Skeletal muscle satellite cell (primary cell): Measurements from ENCODE around the gene MYH15.

ENCODE experiments used
- H3K27me3 ChIP-seq: 2 replicates; pipeline ENCODE4 v1.7.0; 2013; ENCODE audit warnings: low read length; ENCODE audit not compliant: control insufficient read depth, insufficient read depth
- H3K36me3 ChIP-seq: 2 replicates; pipeline ENCODE4 v1.7.0; 2013; ENCODE audit warnings: mild to moderate bottlenecking, control low read depth, low read length; ENCODE audit not compliant: insufficient read depth
- H3K4me1 ChIP-seq: 2 replicates; pipeline ENCODE4 v1.7.0; 2013; ENCODE audit warnings: low read length; ENCODE audit not compliant: control insufficient read depth, insufficient read depth
- H3K4me2 ChIP-seq: 2 replicates; pipeline ENCODE4 v1.7.0; 2013; ENCODE audit warnings: mild to moderate bottlenecking, low read length
- H3K4me3 ChIP-seq: 2 replicates; pipeline ENCODE4 v1.7.0; 2013; ENCODE audit warnings: low read length
- H3K9ac ChIP-seq: 2 replicates; pipeline ENCODE4 v1.7.0; 2013; ENCODE audit warnings: mild to moderate bottlenecking, low read depth, low read length, moderate library complexity
- H3K9me3 ChIP-seq: replicated peaks from 2 replicates; pipeline ENCODE4 v1.7.0; 2013; ENCODE audit warnings: mild to moderate bottlenecking, control low read depth, low read length

Gene MYH15

GRCh38 chr3:108469126-108469525 is 41.3 kb downstream of the MYH15 start:
- H3K27me3 ChIP-seq: no peaks in the 10 kb centered on the region
- H3K4me3 ChIP-seq: no peak overlapping the region
- peaks cover 27% of the 10 kb centered on the region for H3K4me1 ChIP-seq
- no peak overlapping the region for H3K9ac ChIP-seq
- H3K9me3 ChIP-seq: no peaks in the 10 kb centered on the region
- no peak overlapping the region for H3K4me2 ChIP-seq
- no peaks in the 10 kb centered on the region for H3K36me3 ChIP-seq

GRCh38 chr3:108468577-108468976 is 41.8 kb downstream of the MYH15 start:
- no peak overlapping the region for H3K4me3 ChIP-seq
- no peak overlapping the region for H3K4me2 ChIP-seq
- H3K36me3 ChIP-seq: no peaks in the 10 kb centered on the region
- H3K4me1 ChIP-seq: peaks cover 23% of the 10 kb centered on the region
- no peaks in the 10 kb centered on the region for H3K9me3 ChIP-seq
- H3K9ac ChIP-seq: no peak overlapping the region
- H3K27me3 ChIP-seq: no peaks in the 10 kb centered on the region

DNA sequence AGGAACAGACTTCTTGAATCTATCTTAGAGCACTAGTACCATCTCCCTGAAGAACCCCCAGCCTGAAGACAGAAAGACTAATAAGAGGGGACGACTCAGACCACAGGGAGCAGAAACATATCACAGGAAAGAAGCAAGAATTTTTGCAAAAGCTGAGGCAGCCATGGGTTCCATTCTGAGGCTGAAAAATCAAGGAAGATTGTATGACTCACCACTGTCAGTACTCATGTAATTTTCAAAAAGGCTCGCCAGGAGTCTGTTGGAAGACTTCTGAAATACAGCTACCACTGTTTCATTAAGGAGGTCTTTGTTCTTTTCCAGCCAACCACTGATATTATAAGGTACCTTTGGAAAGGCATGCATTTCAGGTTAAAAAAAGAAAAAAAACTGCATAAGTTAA is 47.5 kb downstream of the MYH15 start:
- no peak overlapping the region for H3K4me2 ChIP-seq
- H3K27me3 ChIP-seq: no peaks in the 10 kb centered on the region
- no peaks in the 10 kb centered on the region for H3K36me3 ChIP-seq
- no peak overlapping the region for H3K9ac ChIP-seq
- no peak overlapping the region for H3K4me3 ChIP-seq
- peaks cover 13% of the 10 kb centered on the region for H3K4me1 ChIP-seq
- no peaks in the 10 kb centered on the region for H3K9me3 ChIP-seq

GRCh38 chr3:108461661-108462111 is 48.7 kb downstream of the MYH15 start:
- H3K4me2 ChIP-seq: no peak overlapping the region
- H3K27me3 ChIP-seq: no peaks in the 10 kb centered on the region
- no peak overlapping the region for H3K4me3 ChIP-seq
- no peak overlapping the region for H3K9ac ChIP-seq
- H3K9me3 ChIP-seq: no peaks in the 10 kb centered on the region
- H3K36me3 ChIP-seq: no peaks in the 10 kb centered on the region
- H3K4me1 ChIP-seq: peaks cover 13% of the 10 kb centered on the region

DNA sequence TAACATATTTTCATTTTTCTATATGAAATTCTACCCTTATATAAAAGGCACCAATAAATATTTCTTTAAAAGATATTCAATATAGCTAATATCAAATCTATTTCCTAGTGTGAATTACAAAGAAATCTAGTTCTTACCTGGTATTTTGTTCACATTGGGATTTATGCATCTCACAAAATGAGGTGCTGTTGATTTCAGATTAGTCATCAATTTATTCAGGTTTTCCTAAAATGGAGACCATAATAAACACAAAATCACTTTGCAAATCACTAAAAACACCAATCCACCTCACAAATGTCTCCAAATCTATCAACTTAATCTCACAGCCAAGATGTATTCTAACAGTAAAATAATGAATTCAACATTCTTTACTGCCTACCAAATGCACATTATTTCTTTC is 51.2 kb downstream of the MYH15 start:
- H3K4me3 ChIP-seq: no peak overlapping the region
- H3K9ac ChIP-seq: no peak overlapping the region
- no peaks in the 10 kb centered on the region for H3K9me3 ChIP-seq
- H3K36me3 ChIP-seq: no peaks in the 10 kb centered on the region
- peaks cover 13% of the 10 kb centered on the region for H3K4me1 ChIP-seq
- no peaks in the 10 kb centered on the region for H3K27me3 ChIP-seq
- no peak overlapping the region for H3K4me2 ChIP-seq

DNA sequence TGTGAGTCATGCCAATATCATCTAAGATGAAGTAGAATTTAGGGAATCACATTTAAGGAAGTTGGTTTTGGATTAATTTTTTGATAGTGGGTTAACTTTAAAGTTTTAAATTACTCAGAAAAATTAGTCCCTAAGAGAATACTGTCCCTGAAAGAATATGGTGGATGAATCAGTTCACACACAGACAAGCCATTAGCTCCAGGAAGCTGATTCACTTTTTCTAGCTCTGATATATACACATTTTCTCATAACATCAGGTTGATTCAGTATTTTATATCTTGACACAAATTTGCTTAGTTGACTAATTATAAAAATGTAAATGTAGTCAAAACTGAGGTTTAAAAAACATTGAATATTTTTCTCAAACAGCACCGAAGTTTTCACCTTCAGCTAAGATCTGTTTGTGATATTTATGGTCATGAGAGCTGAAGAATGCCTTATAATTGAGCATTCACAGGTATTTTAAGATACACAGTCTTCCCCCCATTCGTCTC is 55.1 kb downstream of the MYH15 start:
- no peaks in the 10 kb centered on the region for H3K9me3 ChIP-seq
- H3K4me3 ChIP-seq: no peak overlapping the region
- H3K36me3 ChIP-seq: no peaks in the 10 kb centered on the region
- H3K4me2 ChIP-seq: no peak overlapping the region
- no peaks in the 10 kb centered on the region for H3K27me3 ChIP-seq
- no peak overlapping the region for H3K9ac ChIP-seq
- H3K4me1 ChIP-seq: peaks cover 7% of the 10 kb centered on the region

DNA sequence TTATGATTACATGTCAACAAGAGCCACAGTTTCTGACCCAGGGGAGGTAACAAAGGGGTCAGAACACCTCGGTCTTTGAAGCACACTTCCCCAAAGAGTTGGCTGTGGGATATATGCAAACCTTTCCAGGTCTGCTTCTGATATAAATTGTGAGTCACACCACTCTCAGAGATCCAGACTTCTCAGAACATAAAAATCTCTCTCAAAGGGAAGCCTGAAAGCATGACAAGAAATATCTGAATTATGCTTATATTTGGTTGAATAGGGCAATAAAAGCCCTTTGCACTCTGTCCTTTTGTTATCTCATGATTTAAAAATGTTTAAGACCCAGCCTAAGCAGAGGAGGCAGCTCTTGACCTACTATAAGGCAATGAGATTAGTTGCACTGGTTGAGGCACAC is 56.8 kb downstream of the MYH15 start:
- Histone ChIP-seq H3K9me3 (no peaks in the 10 kb centered on the region), H3K4me1 (peaks cover 7% of the 10 kb centered on the region), H3K27me3 (no peaks in the 10 kb centered on the region), H3K4me2 (no peak overlapping the region), H3K4me3 (no peak overlapping the region), H3K36me3 (no peaks in the 10 kb centered on the region), H3K9ac (no peak overlapping the region)

GRCh38 chr3:108450444-108450843 is 60.0 kb downstream of the MYH15 start:
- Histone ChIP-seq H3K4me3 (no peak overlapping the region), H3K4me2 (no peak overlapping the region), H3K27me3 (no peaks in the 10 kb centered on the region), H3K36me3 (no peaks in the 10 kb centered on the region), H3K9me3 (peaks cover 3% of the 10 kb centered on the region), H3K9ac (no peak overlapping the region), H3K4me1 (peaks cover 7% of the 10 kb centered on the region)

DNA sequence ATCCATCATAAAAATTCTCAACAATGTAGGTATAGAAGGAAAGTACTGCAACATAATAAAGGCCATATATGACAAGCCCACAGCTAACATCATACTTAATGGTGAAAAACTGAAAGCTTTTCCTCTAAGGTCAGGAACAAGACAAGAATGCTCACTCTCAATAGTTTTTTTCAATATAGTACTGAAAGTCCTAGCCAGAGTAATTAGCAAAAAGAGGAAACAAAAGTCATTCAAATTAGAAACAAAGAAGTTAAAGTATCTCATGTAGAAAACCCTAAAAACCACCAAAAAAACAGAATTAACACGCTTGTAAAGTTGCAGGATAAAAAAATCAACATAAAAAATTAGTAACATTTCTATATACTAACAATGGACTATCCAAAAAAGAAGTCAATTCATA is 61.8 kb downstream of the MYH15 start:
- Histone ChIP-seq H3K9ac (no peak overlapping the region), H3K4me2 (no peak overlapping the region), H3K36me3 (no peaks in the 10 kb centered on the region), H3K4me3 (no peak overlapping the region), H3K27me3 (no peaks in the 10 kb centered on the region), H3K9me3 (peaks cover 3% of the 10 kb centered on the region), H3K4me1 (peaks cover 3% of the 10 kb centered on the region)

- H3K27me3 ChIP-seq: no peaks in the 10 kb centered on the region
- no peak overlapping the region for H3K4me3 ChIP-seq
- H3K36me3 ChIP-seq: no peaks in the 10 kb centered on the region
- H3K9ac ChIP-seq: no peak overlapping the region
- H3K9me3 ChIP-seq: peaks cover 3% of the 10 kb centered on the region
- H3K4me2 ChIP-seq: no peak overlapping the region
- H3K4me1 ChIP-seq: no peaks in the 10 kb centered on the region
Observed at GRCh38 chr3:108447096-108447847, 63.1 kb downstream of the MYH15 start.

DNA sequence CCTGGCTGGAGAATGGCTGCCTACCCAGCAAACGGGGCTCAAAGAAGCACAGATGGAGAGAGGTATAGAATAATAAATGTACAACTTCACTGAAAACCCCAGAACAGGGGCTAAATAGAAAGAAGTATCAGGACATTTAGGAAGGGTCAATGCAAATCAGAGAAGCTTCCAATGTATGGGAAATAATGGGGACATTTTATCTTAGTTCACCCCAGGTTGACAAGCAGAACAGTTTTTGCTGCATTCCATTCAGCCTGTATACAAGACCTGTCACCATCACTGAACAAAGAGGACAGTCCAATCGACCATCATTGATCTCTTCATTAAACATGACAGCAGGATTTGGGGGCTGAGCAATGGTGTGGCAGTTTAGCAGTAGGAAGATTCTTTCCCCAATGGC is 68.1 kb downstream of the MYH15 start:
- Histone ChIP-seq H3K9me3 (peaks cover 3% of the 10 kb centered on the region), H3K4me1 (no peaks in the 10 kb centered on the region), H3K4me2 (no peak overlapping the region)

DNA sequence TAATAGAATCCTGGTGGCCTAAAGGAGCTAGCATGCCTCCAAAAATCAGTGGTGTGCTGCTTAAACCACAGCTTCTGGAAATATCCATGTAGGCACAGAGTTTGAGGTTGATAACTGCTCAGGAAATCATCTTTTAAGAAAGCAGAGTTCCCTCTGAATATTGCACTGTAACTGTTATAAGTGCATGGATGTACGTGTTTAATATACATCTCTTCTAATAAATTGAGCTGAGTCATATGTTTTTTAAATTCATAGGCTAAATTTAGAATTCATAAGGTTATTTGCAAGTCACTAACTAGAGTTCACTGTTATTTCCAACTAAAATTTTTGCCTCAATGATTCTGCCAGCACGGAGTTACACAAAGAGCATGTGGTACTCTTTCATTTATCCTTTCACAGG is 68.9 kb downstream of the MYH15 start:
- Histone ChIP-seq H3K4me2 (no peak overlapping the region), H3K27me3 (no peaks in the 10 kb centered on the region), H3K9me3 (no peaks in the 10 kb centered on the region), H3K36me3 (no peaks in the 10 kb centered on the region), H3K4me3 (no peak overlapping the region), H3K9ac (no peak overlapping the region), H3K4me1 (no peaks in the 10 kb centered on the region)

More for the DNA sequence above, 68.1 kb downstream of the MYH15 start:
- Histone ChIP-seq H3K4me3 (no peak overlapping the region), H3K27me3 (no peaks in the 10 kb centered on the region), H3K9ac (no peak overlapping the region), H3K36me3 (no peaks in the 10 kb centered on the region)
